C4-2B (cell line): ENCODE measurements around the gene PDIA3.
"Not testable (repeated sequence)": the region's sequence is repeated elsewhere in the genome, so short reads cannot be mapped to it uniquely, and the experiment has no call there.

ENCODE experiments used
- H3K27ac ChIP-seq: fragments of 450-650 bp; 2 replicates; pipeline ENCODE4 v1.5.1; 2017
- ZFX ChIP-seq: fragments of 450-650 bp; IDR thresholded peaks from 2 replicates; pipeline ENCODE4 v1.6.1; 2017
- TF ChIP-seq, protein P1 (sequence below): fragments of 450-650 bp; conservative IDR thresholded peaks from 2 replicates; pipeline ENCODE4 v1.5.1; 2017; ENCODE audit warnings: mild to moderate bottlenecking

Gene PDIA3

DNA sequence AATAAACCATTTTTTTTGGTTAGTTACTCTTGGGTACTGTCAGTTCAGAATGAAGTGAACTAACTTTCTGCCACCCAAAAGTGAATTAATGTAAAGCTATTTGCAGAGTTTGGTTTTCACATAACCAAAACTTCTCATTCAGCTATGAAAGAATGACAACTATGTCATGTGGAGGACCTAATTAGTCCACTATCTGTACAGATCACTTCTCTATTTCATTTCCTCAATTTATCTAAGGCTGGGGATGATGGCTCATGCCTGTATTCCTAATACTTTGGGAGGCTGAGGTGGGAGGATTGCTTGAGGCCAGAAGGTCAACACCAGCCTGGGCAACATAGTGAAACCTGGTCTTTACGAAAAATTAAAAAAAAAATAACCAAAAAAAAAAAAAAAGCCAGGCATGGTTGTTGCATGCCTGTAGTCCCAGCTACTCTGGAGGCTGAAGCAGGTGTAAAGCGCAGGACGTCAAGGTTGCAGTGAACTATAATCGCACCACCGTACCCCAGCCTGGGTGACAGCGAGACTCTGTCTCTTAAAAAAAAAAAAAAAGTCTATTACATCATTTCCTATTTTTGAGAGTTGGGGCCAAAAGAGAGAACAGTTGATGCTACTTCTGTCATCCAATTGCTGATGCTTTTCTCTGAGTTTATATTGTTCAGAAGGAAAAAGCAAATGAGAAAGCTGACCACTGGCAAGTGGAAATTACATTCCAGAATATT lies 62.9 kb downstream of the PDIA3 start:
- no peak for TF ChIP-seq ZFX
- TF ChIP-seq, protein P1, sequence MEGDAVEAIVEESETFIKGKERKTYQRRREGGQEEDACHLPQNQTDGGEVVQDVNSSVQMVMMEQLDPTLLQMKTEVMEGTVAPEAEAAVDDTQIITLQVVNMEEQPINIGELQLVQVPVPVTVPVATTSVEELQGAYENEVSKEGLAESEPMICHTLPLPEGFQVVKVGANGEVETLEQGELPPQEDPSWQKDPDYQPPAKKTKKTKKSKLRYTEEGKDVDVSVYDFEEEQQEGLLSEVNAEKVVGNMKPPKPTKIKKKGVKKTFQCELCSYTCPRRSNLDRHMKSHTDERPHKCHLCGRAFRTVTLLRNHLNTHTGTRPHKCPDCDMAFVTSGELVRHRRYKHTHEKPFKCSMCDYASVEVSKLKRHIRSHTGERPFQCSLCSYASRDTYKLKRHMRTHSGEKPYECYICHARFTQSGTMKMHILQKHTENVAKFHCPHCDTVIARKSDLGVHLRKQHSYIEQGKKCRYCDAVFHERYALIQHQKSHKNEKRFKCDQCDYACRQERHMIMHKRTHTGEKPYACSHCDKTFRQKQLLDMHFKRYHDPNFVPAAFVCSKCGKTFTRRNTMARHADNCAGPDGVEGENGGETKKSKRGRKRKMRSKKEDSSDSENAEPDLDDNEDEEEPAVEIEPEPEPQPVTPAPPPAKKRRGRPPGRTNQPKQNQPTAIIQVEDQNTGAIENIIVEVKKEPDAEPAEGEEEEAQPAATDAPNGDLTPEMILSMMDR: no peak
- H3K27ac ChIP-seq: peak overlapping the region; percentile 34; the same call in 1 of the 2 replicates

- not testable (repeated sequence) for H3K27ac ChIP-seq
Measured at GRCh38 chr15:43815064-43815463, 68.8 kb downstream of the PDIA3 start.

GRCh38 chr15:43821505-43821904 lies 75.3 kb downstream of the PDIA3 start:
- no peak for TF ChIP-seq ZFX
- TF ChIP-seq, protein P1: no peak
- H3K27ac ChIP-seq: no peak overlapping the region
